HEK293 (cell line): ENCODE measurements around the gene SUPT3H.

ENCODE experiments used
- CTCF ChIA-PET: fragments of 350-600 bp; formaldehyde crosslinking; extraction: SDS; loops from one replicate; lab custom pipeline; 2021; ENCODE audit warnings: antibody characterized with exemption; lab: Yijun Ruan, JAX
- POLR2A ChIA-PET: fragments of 300-600 bp; formaldehyde crosslinking; extraction: SDS; loops from one replicate; lab custom pipeline; 2020; ENCODE audit warnings: antibody characterized with exemption, inconsistent platforms; lab: Yijun Ruan, JAX
- H3K27ac ChIP-seq: fragments of 200-500 bp; sonication (Bioruptor generic); 2 replicates; pipeline ENCODE4 v1.5.1; 2014; ENCODE audit warnings: low read depth, low read length, control low read depth, inconsistent platforms; ENCODE audit errors: extremely low read depth
- H3K36me3 ChIP-seq, 2 experiments: fragments of 200-500 bp in 1 of 2; sonication (Bioruptor generic) in 1 of 2; 1 replicate in 1 of 2; 2 replicates in 1 of 2; pipeline ENCODE4 v1.5.1; 2014 to 2017; ENCODE audit warnings: inconsistent platforms in 2 of 2, low read length in 2 of 2; ENCODE audit not compliant: control insufficient read depth in 2 of 2, insufficient read depth in 1 of 2
- H3K4me1 ChIP-seq: fragments of 200-500 bp; sonication (Bioruptor generic); 2 replicates; pipeline ENCODE4 v1.5.1; 2014; ENCODE audit warnings: mild to moderate bottlenecking, low read length, inconsistent platforms; ENCODE audit not compliant: control insufficient read depth, insufficient read depth
- H3K4me3 ChIP-seq: 2 replicates; pipeline ENCODE4 v1.5.1; 2011; ENCODE audit warnings: low read depth, mild to moderate bottlenecking, control low read depth, low read length, moderate library complexity
- H3K9me3 ChIP-seq: fragments of 200-500 bp; sonication (Bioruptor generic); 2 replicates; pipeline ENCODE4 v1.5.1; 2014; ENCODE audit warnings: low read depth, low read length, inconsistent platforms; ENCODE audit not compliant: control insufficient read depth, insufficient read depth
- KLF16 ChIP-seq: fragments of 450-650 bp; formaldehyde crosslinking; IDR thresholded peaks from 2 replicates; pipeline ENCODE4 v1.5.1; 2017; ENCODE audit warnings: missing biosample characterization, missing genetic modification characterization
- REPIN1 ChIP-seq: fragments of 450-650 bp; formaldehyde crosslinking; IDR thresholded peaks from 2 replicates; pipeline ENCODE4 v1.5.1; 2017; ENCODE audit warnings: missing biosample characterization, missing genetic modification characterization, low read depth
- SETDB1 ChIP-seq: IDR thresholded peaks from one replicate; pipeline ENCODE4 v1.6.1; 2017; ENCODE audit warnings: mild to moderate bottlenecking, low read length, moderate library complexity, mixed read lengths; ENCODE audit not compliant: insufficient read length
- TCF7L2 ChIP-seq: IDR thresholded peaks from 2 replicates; pipeline ENCODE4 v1.6.1; 2011; ENCODE audit warnings: low read depth, mild to moderate bottlenecking, inconsistent platforms, low read length, moderate library complexity, borderline replicate concordance
- TRIM28 ChIP-seq: IDR thresholded peaks from 2 replicates; pipeline ENCODE4 v1.6.1; 2011; ENCODE audit warnings: low read length, control low read depth, borderline replicate concordance
- ZBTB21 ChIP-seq: fragments of 450-650 bp; formaldehyde crosslinking; IDR thresholded peaks from 2 replicates; pipeline ENCODE4 v1.5.1; 2017; ENCODE audit warnings: missing biosample characterization, missing genetic modification characterization
- ZFP3 ChIP-seq: fragments of 450-650 bp; formaldehyde crosslinking; IDR thresholded peaks from 2 replicates; pipeline ENCODE4 v1.5.1; 2016; ENCODE audit warnings: low read depth, missing biosample characterization, missing genetic modification characterization
- ZFP37 ChIP-seq: fragments of 450-650 bp; formaldehyde crosslinking; IDR thresholded peaks from 2 replicates; pipeline ENCODE4 v1.5.1; 2016; ENCODE audit warnings: missing biosample characterization, missing genetic modification characterization
- ZNF10 ChIP-seq: fragments of 450-650 bp; formaldehyde crosslinking; IDR thresholded peaks from 2 replicates; pipeline ENCODE4 v1.5.1; 2017; ENCODE audit warnings: missing biosample characterization, missing genetic modification characterization
- ZNF112 ChIP-seq: fragments of 450-650 bp; formaldehyde crosslinking; IDR thresholded peaks from 2 replicates; pipeline ENCODE4 v1.5.0; 2017; ENCODE audit warnings: missing biosample characterization, missing genetic modification characterization
- ZNF140 ChIP-seq: fragments of 450-650 bp; formaldehyde crosslinking; IDR thresholded peaks from 2 replicates; pipeline ENCODE4 v1.5.1; 2016; ENCODE audit warnings: missing biosample characterization, missing genetic modification characterization
- ZNF362 ChIP-seq: fragments of 450-650 bp; formaldehyde crosslinking; IDR thresholded peaks from 2 replicates; pipeline ENCODE4 v1.5.1; 2016; ENCODE audit warnings: missing biosample characterization, missing genetic modification characterization
- ZNF501 ChIP-seq: fragments of 450-650 bp; formaldehyde crosslinking; IDR thresholded peaks from 2 replicates; pipeline ENCODE4 v1.5.1; 2016; ENCODE audit warnings: missing biosample characterization, missing genetic modification characterization
- ZNF548 ChIP-seq: fragments of 450-650 bp; formaldehyde crosslinking; IDR thresholded peaks from 2 replicates; pipeline ENCODE4 v1.5.1; 2016; ENCODE audit warnings: missing biosample characterization, missing genetic modification characterization
- ZNF558 ChIP-seq: fragments of 450-650 bp; formaldehyde crosslinking; IDR thresholded peaks from 2 replicates; pipeline ENCODE4 v1.5.1; 2016; ENCODE audit warnings: missing biosample characterization, missing genetic modification characterization
- ZNF560 ChIP-seq: fragments of 450-650 bp; formaldehyde crosslinking; IDR thresholded peaks from 2 replicates; pipeline ENCODE4 v1.5.1; 2017; ENCODE audit warnings: missing biosample characterization, missing genetic modification characterization, borderline replicate concordance
- ZNF585B ChIP-seq: fragments of 450-650 bp; formaldehyde crosslinking; IDR thresholded peaks from 2 replicates; pipeline ENCODE4 v1.5.1; 2016; ENCODE audit warnings: missing biosample characterization, missing genetic modification characterization
- ZNF623 ChIP-seq: fragments of 450-650 bp; formaldehyde crosslinking; IDR thresholded peaks from 2 replicates; pipeline ENCODE4 v1.5.1; 2016; ENCODE audit warnings: missing biosample characterization, missing genetic modification characterization
- ZNF768 ChIP-seq: fragments of 450-650 bp; formaldehyde crosslinking; IDR thresholded peaks from 2 replicates; pipeline ENCODE4 v1.5.1; 2018; ENCODE audit warnings: missing biosample characterization, mild to moderate bottlenecking, missing genetic modification characterization
- TF ChIP-seq, protein P1 (sequence below): fragments of 450-650 bp; formaldehyde crosslinking; conservative IDR thresholded peaks from 2 replicates; pipeline ENCODE4 v1.5.1; 2016; ENCODE audit warnings: low read depth, missing biosample characterization, missing genetic modification characterization
- TF ChIP-seq, protein P2 (sequence below): fragments of 450-650 bp; formaldehyde crosslinking; IDR thresholded peaks from 2 replicates; pipeline ENCODE4 v1.5.1; 2017; ENCODE audit warnings: missing biosample characterization, missing genetic modification characterization
- TF ChIP-seq, protein P3 (sequence below): fragments of 450-650 bp; formaldehyde crosslinking; IDR thresholded peaks from 2 replicates; pipeline ENCODE4 v1.5.1; 2016; ENCODE audit warnings: missing biosample characterization, missing genetic modification characterization

SUPT3H gene

DNA sequence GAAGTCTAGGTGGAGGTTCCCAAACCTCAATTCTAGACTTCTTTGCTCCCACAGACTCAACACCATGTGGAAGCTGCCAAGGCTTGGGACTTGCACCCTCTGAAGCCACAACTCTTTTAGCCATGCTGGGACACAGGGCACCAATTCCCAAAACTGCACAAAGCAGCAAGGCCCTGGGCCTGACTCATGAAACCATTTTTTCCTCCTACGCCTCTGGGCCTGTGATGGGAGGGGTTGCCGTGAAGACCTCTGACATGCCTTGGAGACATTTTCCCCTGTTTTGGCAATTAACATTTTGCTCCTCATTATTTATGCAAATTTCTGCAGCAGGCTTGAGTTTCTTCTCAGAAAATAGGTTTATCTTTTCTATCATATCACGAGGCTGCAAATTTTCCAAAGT is 405.0 kb downstream of the SUPT3H start:
- H3K4me3 ChIP-seq: no peak overlapping the region
- H3K27ac ChIP-seq: no peak overlapping the region
- H3K4me1 ChIP-seq: no peaks in the 10 kb centered on the region
- no peaks in the 10 kb centered on the region; a peak in 1 of 3 replicates for H3K36me3 ChIP-seq
- TF ChIP-seq ZNF585B (tag by site-specific recombination) (peak; percentile 99), ZNF560 (tag by site-specific recombination) (no peak), TRIM28 (peak; percentile 36; the same call in 1 of the 2 replicates), ZBTB21 (tag by site-specific recombination) (no peak), ZNF558 (no peak), ZNF10 (tag by site-specific recombination) (no peak), ZNF501 (tag by site-specific recombination) (no peak), ZNF623 (no peak), SETDB1 (peak; percentile 82)
- TF ChIP-seq, protein P1, sequence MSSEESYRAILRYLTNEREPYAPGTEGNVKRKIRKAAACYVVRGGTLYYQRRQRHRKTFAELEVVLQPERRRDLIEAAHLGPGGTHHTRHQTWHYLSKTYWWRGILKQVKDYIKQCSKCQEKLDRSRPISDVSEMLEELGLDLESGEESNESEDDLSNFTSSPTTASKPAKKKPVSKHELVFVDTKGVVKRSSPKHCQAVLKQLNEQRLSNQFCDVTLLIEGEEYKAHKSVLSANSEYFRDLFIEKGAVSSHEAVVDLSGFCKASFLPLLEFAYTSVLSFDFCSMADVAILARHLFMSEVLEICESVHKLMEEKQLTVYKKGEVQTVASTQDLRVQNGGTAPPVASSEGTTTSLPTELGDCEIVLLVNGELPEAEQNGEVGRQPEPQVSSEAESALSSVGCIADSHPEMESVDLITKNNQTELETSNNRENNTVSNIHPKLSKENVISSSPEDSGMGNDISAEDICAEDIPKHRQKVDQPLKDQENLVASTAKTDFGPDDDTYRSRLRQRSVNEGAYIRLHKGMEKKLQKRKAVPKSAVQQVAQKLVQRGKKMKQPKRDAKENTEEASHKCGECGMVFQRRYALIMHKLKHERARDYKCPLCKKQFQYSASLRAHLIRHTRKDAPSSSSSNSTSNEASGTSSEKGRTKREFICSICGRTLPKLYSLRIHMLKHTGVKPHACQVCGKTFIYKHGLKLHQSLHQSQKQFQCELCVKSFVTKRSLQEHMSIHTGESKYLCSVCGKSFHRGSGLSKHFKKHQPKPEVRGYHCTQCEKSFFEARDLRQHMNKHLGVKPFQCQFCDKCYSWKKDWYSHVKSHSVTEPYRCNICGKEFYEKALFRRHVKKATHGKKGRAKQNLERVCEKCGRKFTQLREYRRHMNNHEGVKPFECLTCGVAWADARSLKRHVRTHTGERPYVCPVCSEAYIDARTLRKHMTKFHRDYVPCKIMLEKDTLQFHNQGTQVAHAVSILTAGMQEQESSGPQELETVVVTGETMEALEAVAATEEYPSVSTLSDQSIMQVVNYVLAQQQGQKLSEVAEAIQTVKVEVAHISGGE (tag by site-specific recombination): no peak
- H3K9me3 ChIP-seq: no peaks in the 10 kb centered on the region
- ChIA-PET CTCF (no interaction called here), POLR2A (no interaction called here)

DNA sequence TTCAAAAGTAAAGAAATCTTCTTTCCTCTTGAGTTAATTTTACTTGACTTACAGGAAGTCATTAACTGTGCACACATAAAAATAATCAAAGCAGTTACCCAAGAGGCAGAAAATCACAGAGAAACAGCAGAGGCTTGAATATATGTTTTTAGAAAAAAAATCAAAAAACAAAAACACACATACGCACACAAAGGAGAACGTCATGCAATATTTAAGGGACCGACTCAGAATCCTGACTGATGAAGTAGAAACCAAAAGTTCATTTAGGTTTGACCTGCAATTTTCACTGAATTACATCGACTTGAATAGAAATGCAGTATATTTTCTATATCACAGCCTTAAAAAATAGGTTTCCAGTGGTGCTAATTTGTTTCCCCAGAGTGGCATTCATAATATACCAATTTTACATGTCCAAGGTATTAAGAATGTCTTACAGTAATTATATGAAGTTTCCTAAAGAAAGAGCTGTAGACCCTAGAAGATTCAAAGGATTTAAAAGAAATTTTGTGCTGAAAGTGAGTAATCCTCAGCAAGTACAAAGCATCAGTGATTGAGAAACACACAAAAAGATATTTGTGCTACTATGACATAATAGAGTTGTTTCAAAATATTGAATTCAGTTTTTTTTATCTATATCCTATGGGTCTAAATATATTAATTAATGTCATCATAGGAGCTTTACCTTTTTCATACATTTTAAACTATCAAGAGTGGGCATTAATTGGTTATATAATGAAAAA is 408.1 kb downstream of the SUPT3H start:
- ChIA-PET CTCF (no interaction called here), POLR2A (no interaction called here)
- Histone ChIP-seq H3K4me1 (peaks cover 4% of the 10 kb centered on the region; the same call in 1 of the 2 replicates), H3K9me3 (no peaks in the 10 kb centered on the region), H3K4me3 (no peak overlapping the region), H3K36me3 (no peaks in the 10 kb centered on the region; a peak in 1 of 3 replicates), H3K27ac (no peak overlapping the region)
- no peak for TF ChIP-seq ZNF768 (tag by site-specific recombination)
- no peak for TF ChIP-seq TCF7L2
- TF ChIP-seq ZFP37: no peak
- no peak for TF ChIP-seq KLF16 (tag by site-specific recombination)
- no peak for TF ChIP-seq REPIN1 (tag by site-specific recombination)
- TF ChIP-seq ZNF362 (tag by site-specific recombination): no peak
- no peak for TF ChIP-seq ZFP3 (tag by site-specific recombination)
- TF ChIP-seq ZNF140: no peak
- TF ChIP-seq, protein P2, sequence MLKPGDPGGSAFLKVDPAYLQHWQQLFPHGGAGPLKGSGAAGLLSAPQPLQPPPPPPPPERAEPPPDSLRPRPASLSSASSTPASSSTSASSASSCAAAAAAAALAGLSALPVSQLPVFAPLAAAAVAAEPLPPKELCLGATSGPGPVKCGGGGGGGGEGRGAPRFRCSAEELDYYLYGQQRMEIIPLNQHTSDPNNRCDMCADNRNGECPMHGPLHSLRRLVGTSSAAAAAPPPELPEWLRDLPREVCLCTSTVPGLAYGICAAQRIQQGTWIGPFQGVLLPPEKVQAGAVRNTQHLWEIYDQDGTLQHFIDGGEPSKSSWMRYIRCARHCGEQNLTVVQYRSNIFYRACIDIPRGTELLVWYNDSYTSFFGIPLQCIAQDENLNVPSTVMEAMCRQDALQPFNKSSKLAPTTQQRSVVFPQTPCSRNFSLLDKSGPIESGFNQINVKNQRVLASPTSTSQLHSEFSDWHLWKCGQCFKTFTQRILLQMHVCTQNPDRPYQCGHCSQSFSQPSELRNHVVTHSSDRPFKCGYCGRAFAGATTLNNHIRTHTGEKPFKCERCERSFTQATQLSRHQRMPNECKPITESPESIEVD (tag by site-specific recombination): no peak
- TF ChIP-seq ZNF112 (tag by site-specific recombination): no peak
- TF ChIP-seq ZNF548 (tag by site-specific recombination): no peak
- TF ChIP-seq, protein P3, sequence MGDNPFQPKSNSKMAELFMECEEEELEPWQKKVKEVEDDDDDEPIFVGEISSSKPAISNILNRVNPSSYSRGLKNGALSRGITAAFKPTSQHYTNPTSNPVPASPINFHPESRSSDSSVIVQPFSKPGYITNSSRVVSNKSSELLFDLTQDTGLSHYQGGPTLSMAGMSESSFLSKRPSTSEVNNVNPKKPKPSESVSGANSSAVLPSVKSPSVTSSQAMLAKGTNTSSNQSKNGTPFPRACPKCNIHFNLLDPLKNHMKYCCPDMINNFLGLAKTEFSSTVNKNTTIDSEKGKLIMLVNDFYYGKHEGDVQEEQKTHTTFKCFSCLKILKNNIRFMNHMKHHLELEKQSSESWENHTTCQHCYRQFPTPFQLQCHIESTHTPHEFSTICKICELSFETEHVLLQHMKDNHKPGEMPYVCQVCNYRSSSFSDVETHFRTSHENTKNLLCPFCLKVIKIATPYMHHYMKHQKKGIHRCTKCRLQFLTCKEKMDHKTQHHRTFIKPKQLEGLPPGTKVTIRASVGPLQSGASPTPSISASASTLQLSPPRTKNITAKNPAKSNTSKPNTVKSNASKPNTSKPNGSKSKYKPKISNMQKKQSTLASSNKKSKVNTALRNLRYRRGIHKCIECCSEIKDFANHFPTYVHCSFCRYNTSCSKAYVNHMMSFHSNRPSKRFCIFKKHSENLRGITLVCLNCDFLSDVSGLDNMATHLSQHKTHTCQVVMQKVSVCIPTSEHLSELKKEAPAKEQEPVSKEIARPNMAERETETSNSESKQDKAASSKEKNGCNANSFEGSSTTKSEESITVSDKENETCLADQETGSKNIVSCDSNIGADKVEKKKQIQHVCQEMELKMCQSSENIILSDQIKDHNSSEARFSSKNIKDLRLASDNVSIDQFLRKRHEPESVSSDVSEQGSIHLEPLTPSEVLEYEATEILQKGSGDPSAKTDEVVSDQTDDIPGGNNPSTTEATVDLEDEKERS (tag by site-specific recombination): no peak
- TF ChIP-seq ZNF585B (tag by site-specific recombination): no peak
